AG09319 (cell line): ENCODE results near the gene LRRC4C.

ENCODE experiments used
- DNase-seq: peaks from one replicate; pipeline ENCODE4 v3.0.0-alpha.2; 2010; ENCODE audit warnings: low read depth; ENCODE audit errors: extremely low read depth
- CTCF ChIP-seq: IDR thresholded peaks from 2 replicates; pipeline ENCODE4 v1.5.1; 2011; ENCODE audit warnings: low read depth, mild to moderate bottlenecking, inconsistent platforms, low read length, moderate library complexity

The LRRC4C gene

DNA sequence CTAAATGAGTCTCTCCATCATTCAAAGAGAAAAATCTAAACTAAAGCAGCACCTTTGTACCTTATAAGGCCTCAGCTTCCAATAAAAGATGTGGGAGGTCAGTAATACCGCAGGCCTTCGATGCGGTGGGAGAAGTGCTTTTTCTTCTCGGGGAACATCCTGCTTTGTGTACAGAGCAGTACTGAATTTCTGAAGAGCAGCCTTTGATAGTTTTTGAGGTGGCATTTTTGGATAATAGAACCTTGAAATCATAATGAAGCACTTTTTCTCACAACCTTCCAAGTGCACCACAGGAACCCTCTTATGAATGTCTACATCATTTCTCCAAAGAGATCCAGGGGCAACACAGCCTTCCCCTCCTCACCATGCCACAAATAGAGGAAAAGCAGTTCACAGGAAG lies 39.6 kb downstream of the LRRC4C start:
- TF ChIP-seq CTCF, result no peak
- DNase-seq, result no peak

GRCh38 chr11:41414771-41415440 lies 44.5 kb downstream of the LRRC4C start:
- no peak for TF ChIP-seq CTCF
- DNase-seq, result no peak

DNA sequence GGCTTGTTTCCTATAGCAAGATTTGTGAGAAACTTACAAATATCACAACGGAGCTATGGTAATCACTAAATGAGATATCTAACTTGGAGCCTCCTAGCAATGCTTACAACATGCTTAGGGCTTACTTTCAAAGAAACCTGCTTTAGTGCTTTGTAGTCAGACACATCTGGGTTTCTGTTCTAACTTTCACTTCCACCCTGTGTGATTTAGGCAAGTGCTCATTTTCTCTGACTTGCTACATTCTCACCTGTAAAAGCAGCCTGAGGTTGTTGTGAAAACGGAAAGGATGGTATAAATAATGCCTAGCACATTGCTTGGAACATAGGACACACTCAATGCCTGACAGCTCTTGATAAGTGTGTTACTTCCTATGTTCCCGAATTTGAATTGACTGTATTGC lies 45.6 kb downstream of the LRRC4C start:
- no peak for TF ChIP-seq CTCF
- DNase-seq, result no peak

- no peak for DNase-seq
- no peak for TF ChIP-seq CTCF
Measured at GRCh38 chr11:41405812-41406211, 53.6 kb downstream of the LRRC4C start.

GRCh38 chr11:41404109-41404508 lies 55.3 kb downstream of the LRRC4C start:
- TF ChIP-seq CTCF, result no peak
- no peak for DNase-seq

GRCh38 chr11:41403458-41403857 lies 56.0 kb downstream of the LRRC4C start:
- DNase-seq, result no peak
- no peak for TF ChIP-seq CTCF

GRCh38 chr11:41400819-41401382 lies 58.6 kb downstream of the LRRC4C start:
- no peak for TF ChIP-seq CTCF

More at GRCh38 chr11:41400819-41401382, 58.6 kb downstream of the LRRC4C start:
- DNase-seq, result no peak
